Measurements from ENCODE around the gene LLGL2.

LLGL2 gene

GRCh38 chr17:75548813-75549212, 23.3 kb downstream of the LLGL2 start:
- TF ChIP-seq SIN3A (IDR thresholded peaks at IDR 0.05; ENCODE audit: borderline replicate concordance, insufficient read depth, low read length) (no peak), POLR2AphosphoS5 (IDR thresholded peaks at IDR 0.05; ENCODE audit: low read depth, low read length) (no peak), REST (IDR thresholded peaks at IDR 0.05; ENCODE audit: insufficient read depth in 1 of 2, low read depth in 2 of 2, low read length in 2 of 2) (no peak), TAF1 (IDR thresholded peaks at IDR 0.05; ENCODE audit: borderline replicate concordance, insufficient read depth, low read length) (no peak), FOXP2 (optimal IDR thresholded peaks at IDR 0.05; ENCODE audit: borderline replicate concordance, extremely low read depth, extremely low read length, insufficient read depth) (no peak)

DNA sequence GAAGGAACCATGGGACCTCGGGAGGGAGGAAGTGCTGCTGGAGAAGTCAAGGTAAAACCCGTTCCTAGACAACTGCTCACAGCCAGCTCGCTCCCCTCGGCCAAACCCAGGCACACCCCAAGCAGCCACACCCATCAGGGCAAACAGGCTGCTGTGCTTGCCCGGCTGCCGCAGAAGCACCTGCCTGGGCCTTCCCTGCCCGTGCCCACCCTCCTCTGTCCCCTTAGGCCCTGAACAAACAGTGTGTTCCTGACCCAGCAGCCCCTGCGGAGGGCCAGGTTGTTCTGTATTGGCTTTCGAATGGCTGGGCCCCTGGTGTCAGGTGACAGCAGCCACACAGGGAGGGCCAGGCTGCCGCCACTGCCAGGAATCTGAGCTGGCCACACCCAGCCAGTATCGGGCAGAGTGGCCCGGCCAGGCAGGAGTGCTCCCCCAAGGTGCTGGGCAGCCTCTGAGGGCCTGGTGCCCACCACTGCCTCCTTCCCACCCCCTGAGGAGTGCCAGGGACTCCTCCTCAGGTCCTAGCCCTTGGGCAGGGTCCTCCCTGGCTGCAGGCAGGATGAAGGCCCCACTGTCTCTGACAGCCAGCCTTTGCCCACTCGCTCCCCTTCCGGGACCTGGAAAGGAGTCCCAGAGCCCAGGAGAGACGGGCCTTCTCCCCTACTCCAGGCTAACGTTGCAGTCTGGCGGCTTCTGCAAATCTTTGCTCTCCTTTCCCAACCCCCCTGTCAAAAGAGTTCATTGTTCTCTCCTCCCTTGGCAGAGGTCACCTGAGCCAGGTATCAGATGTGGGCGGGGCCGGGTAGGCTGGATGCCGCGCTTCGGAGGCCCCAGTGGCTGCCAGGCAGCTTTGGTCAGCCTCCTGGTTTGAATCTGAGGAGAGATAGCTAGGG, 24.0 kb downstream of the LLGL2 start:
- TF ChIP-seq REST (IDR thresholded peaks at IDR 0.05; ENCODE audit: insufficient read depth in 1 of 2, low read depth in 2 of 2, low read length in 2 of 2) = no peak
- TF ChIP-seq POLR2AphosphoS5 (IDR thresholded peaks at IDR 0.05; ENCODE audit: low read depth, low read length) = no peak
- no peak for TF ChIP-seq SIN3A (IDR thresholded peaks at IDR 0.05; ENCODE audit: borderline replicate concordance, insufficient read depth, low read length)
- no peak for TF ChIP-seq FOXP2 (optimal IDR thresholded peaks at IDR 0.05; ENCODE audit: borderline replicate concordance, extremely low read depth, extremely low read length, insufficient read depth)
- TF ChIP-seq TAF1 (IDR thresholded peaks at IDR 0.05; ENCODE audit: borderline replicate concordance, insufficient read depth, low read length) = no peak

- TF ChIP-seq FOXP2 (optimal IDR thresholded peaks at IDR 0.05; ENCODE audit: borderline replicate concordance, extremely low read depth, extremely low read length, insufficient read depth) (no peak), SIN3A (IDR thresholded peaks at IDR 0.05; ENCODE audit: borderline replicate concordance, insufficient read depth, low read length) (no peak), POLR2AphosphoS5 (IDR thresholded peaks at IDR 0.05; ENCODE audit: low read depth, low read length) (no peak), TAF1 (IDR thresholded peaks at IDR 0.05; ENCODE audit: borderline replicate concordance, insufficient read depth, low read length) (no peak), REST (IDR thresholded peaks at IDR 0.05; ENCODE audit: insufficient read depth in 1 of 2, low read depth in 2 of 2, low read length in 2 of 2) (no peak)
These were observed 24.6 kb downstream of the LLGL2 start for GRCh38 chr17:75550139-75550465.

GRCh38 chr17:75551266-75551665, 25.8 kb downstream of the LLGL2 start:
- TF ChIP-seq SIN3A (IDR thresholded peaks at IDR 0.05; ENCODE audit: borderline replicate concordance, insufficient read depth, low read length) (no peak), POLR2AphosphoS5 (IDR thresholded peaks at IDR 0.05; ENCODE audit: low read depth, low read length) (no peak), REST (IDR thresholded peaks at IDR 0.05; ENCODE audit: insufficient read depth in 1 of 2, low read depth in 2 of 2, low read length in 2 of 2) (no peak), TAF1 (IDR thresholded peaks at IDR 0.05; ENCODE audit: borderline replicate concordance, insufficient read depth, low read length) (no peak), FOXP2 (optimal IDR thresholded peaks at IDR 0.05; ENCODE audit: borderline replicate concordance, extremely low read depth, extremely low read length, insufficient read depth) (no peak)

All from PFSK-1 (cell line).